WTC11 (cell line): ENCODE results near the gene HOXC11. TPM values are rescaled to one million over a fixed set of nuclear protein-coding genes. Genes with fewer than 3 reads are reported as not detected.

Experiments
- ATAC-seq: fragments of 200-7000 bp; cut with Tn5 transposase; 2 replicates; pipeline ENCODE4 v1.10.0; 2021; ENCODE audit warnings: mild to moderate bottlenecking, moderate library complexity
- CTCF ChIA-PET: fragments of 300-600 bp; sonication (Branson Sonifier 250); formaldehyde crosslinking; loops from one replicate; lab custom pipeline; 2021; ENCODE audit warnings: antibody characterized with exemption; lab: Charles Lee
- POLR2A ChIA-PET: fragments of 350-600 bp; sonication (Branson Sonifier 250); formaldehyde crosslinking; loops from one replicate; lab custom pipeline; 2021; ENCODE audit warnings: antibody characterized with exemption; lab: Charles Lee
- DNase-seq: peaks from one replicate; pipeline ENCODE4 v3.0.0; 2021; ENCODE audit warnings: low spot score
- H3K27ac Mint-ChIP-seq: 2 replicates; pipeline ENCODE4 v1.8.0; 2021; ENCODE audit warnings: mixed read lengths
- H3K27me3 Mint-ChIP-seq: 2 replicates; pipeline ENCODE4 v1.8.0; 2021; ENCODE audit warnings: low read depth, mild to moderate bottlenecking, moderate library complexity, mixed read lengths
- H3K36me3 Mint-ChIP-seq: 2 replicates; pipeline ENCODE4 v1.8.0; 2021; ENCODE audit warnings: mixed read lengths
- H3K4me1 Mint-ChIP-seq: 2 replicates; pipeline ENCODE4 v1.8.0; 2022; ENCODE audit warnings: mixed read lengths
- H3K4me3 Mint-ChIP-seq: 2 replicates; pipeline ENCODE4 v1.8.0; 2021; ENCODE audit warnings: mild to moderate bottlenecking, moderate library complexity, mixed read lengths
- H3K9me3 Mint-ChIP-seq: 2 replicates; pipeline ENCODE4 v1.8.0; 2021; ENCODE audit warnings: mixed read lengths
- CREM ChIP-seq: sonication (generic); formaldehyde crosslinking; IDR thresholded peaks from 2 replicates; pipeline ENCODE4 v1.8.1; 2022; ENCODE audit warnings: mild to moderate bottlenecking, missing genetic modification reagents, moderate library complexity
- FOXP1 ChIP-seq: sonication (generic); formaldehyde crosslinking; IDR thresholded peaks from 2 replicates; pipeline ENCODE4 v1.8.0; 2022; ENCODE audit warnings: missing genetic modification reagents, mild to moderate bottlenecking, moderate library complexity, borderline replicate concordance
- GABPB1 ChIP-seq: sonication (generic); formaldehyde crosslinking; IDR thresholded peaks from 2 replicates; pipeline ENCODE4 v1.8.1; 2023; ENCODE audit warnings: mild to moderate bottlenecking, missing genetic modification reagents
- HMGA2 ChIP-seq: fragments of 250-450 bp; sonication (Bioruptor Pico); IDR thresholded peaks from 2 replicates; pipeline ENCODE4 v1.4.0; 2021; ENCODE audit warnings: mild to moderate bottlenecking, moderate library complexity
- TEAD1 ChIP-seq: sonication (generic); formaldehyde crosslinking; IDR thresholded peaks from 2 replicates; pipeline ENCODE4 v1.8.0; 2022; ENCODE audit warnings: mild to moderate bottlenecking, missing genetic modification reagents
- TEAD4 ChIP-seq: sonication (generic); formaldehyde crosslinking; IDR thresholded peaks from 2 replicates; pipeline ENCODE4 v1.8.0; 2022; ENCODE audit warnings: mild to moderate bottlenecking, missing genetic modification reagents
- ZNF263 ChIP-seq: sonication (generic); formaldehyde crosslinking; IDR thresholded peaks from 2 replicates; pipeline ENCODE4 v1.8.1; 2022; ENCODE audit warnings: low read depth, mild to moderate bottlenecking, moderate library complexity, missing genetic modification reagents
- ZNF671 ChIP-seq: fragments of 250-450 bp; sonication (Bioruptor Pico); IDR thresholded peaks from 2 replicates; pipeline ENCODE4 v1.8.0; 2021; ENCODE audit warnings: mild to moderate bottlenecking
- total RNA-seq: library from RNA; stranded (reverse); gene quantifications from 3 replicates; pipeline ENCODE4 v1.2.3, GENCODE V29; 2021
- TF ChIP-seq, protein P1 (sequence below): fragments of 250-450 bp; sonication (Bioruptor Pico); IDR thresholded peaks from 2 replicates; pipeline ENCODE4 v1.8.0; 2021; ENCODE audit warnings: mild to moderate bottlenecking
- TF ChIP-seq, protein P2 (sequence below): sonication (generic); formaldehyde crosslinking; conservative IDR thresholded peaks from 2 replicates; pipeline ENCODE4 v1.8.1; 2023; ENCODE audit warnings: mild to moderate bottlenecking, low read depth, missing genetic modification reagents, moderate library complexity
- TF ChIP-seq, protein P3 (sequence below): fragments of 250-450 bp; sonication (Bioruptor Pico); IDR thresholded peaks from 2 replicates; pipeline ENCODE4 v1.9.0; 2021; ENCODE audit warnings: mild to moderate bottlenecking, borderline replicate concordance
- TF ChIP-seq, protein P4 (sequence below): sonication (generic); formaldehyde crosslinking; IDR thresholded peaks from 2 replicates; pipeline ENCODE4 v1.8.1; 2022; ENCODE audit warnings: low read depth, missing genetic modification reagents, borderline replicate concordance
- TF ChIP-seq, protein P5 (sequence below): sonication (generic); formaldehyde crosslinking; IDR thresholded peaks from 2 replicates; pipeline ENCODE4 v1.8.1; 2023; ENCODE audit warnings: mild to moderate bottlenecking, missing genetic modification reagents, moderate library complexity
- TF ChIP-seq, protein P6 (sequence below): fragments of 250-450 bp; sonication (Bioruptor Pico); IDR thresholded peaks from 2 replicates; pipeline ENCODE4 v1.9.0; 2021; ENCODE audit warnings: moderate library complexity, mild to moderate bottlenecking, inconsistent platforms, borderline replicate concordance
- TF ChIP-seq, protein P7 (sequence below): fragments of 250-450 bp; sonication (Bioruptor Pico); IDR thresholded peaks from 2 replicates; pipeline ENCODE4 v1.9.0; 2021; ENCODE audit warnings: mild to moderate bottlenecking
- TF ChIP-seq, protein P8 (sequence below): sonication (generic); formaldehyde crosslinking; IDR thresholded peaks from 2 replicates; pipeline ENCODE4 v1.8.0; 2023; ENCODE audit warnings: mild to moderate bottlenecking, missing genetic modification reagents
- TF ChIP-seq, protein P9 (sequence below): sonication (generic); formaldehyde crosslinking; IDR thresholded peaks from 2 replicates; pipeline ENCODE4 v1.8.1; 2022; ENCODE audit warnings: missing genetic modification reagents, borderline replicate concordance
- TF ChIP-seq, protein P10 (sequence below): sonication (generic); formaldehyde crosslinking; IDR thresholded peaks from 2 replicates; pipeline ENCODE4 v1.8.1; 2022; ENCODE audit warnings: mild to moderate bottlenecking, moderate library complexity, missing genetic modification reagents

Gene HOXC11
- total RNA-seq, 1 experiment from 2014 or later: not detected

DNA sequence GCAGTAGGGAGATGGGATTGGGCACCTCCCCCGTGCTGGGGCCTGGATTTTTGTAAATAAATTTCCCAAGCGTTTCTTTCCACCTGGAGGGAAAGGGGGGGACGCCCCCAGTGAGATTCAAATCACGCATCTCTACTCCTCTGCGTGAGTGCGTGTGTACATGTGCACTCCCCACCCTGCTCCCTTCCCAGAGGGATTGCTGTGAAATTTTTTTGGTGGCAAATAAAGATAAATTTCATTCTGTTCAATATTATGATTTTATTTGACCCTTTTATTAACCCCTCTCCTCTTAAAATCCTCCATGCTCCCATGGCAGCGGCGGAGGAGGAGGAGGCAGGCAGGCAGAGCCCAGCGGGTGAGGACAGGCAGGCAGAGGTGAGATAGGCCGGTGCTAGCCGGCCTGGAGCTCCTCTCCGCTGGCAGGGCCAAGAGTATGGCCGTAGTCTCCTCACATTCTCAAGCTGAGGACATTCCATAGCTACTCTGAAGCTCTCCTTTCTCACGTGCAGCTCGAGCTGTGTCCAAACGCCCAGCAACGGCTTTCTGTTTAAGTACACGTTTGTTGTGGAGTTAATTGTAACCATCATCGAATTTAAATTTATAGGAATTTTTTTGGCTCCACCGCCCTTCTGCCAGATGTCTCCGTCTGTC lies 3.4 kb downstream of the HOXC11 start:
- TF ChIP-seq, protein P1, sequence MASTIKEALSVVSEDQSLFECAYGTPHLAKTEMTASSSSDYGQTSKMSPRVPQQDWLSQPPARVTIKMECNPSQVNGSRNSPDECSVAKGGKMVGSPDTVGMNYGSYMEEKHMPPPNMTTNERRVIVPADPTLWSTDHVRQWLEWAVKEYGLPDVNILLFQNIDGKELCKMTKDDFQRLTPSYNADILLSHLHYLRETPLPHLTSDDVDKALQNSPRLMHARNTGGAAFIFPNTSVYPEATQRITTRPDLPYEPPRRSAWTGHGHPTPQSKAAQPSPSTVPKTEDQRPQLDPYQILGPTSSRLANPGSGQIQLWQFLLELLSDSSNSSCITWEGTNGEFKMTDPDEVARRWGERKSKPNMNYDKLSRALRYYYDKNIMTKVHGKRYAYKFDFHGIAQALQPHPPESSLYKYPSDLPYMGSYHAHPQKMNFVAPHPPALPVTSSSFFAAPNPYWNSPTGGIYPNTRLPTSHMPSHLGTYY (CRISPR knock-in tag): no peak
- TF ChIP-seq, protein P2, sequence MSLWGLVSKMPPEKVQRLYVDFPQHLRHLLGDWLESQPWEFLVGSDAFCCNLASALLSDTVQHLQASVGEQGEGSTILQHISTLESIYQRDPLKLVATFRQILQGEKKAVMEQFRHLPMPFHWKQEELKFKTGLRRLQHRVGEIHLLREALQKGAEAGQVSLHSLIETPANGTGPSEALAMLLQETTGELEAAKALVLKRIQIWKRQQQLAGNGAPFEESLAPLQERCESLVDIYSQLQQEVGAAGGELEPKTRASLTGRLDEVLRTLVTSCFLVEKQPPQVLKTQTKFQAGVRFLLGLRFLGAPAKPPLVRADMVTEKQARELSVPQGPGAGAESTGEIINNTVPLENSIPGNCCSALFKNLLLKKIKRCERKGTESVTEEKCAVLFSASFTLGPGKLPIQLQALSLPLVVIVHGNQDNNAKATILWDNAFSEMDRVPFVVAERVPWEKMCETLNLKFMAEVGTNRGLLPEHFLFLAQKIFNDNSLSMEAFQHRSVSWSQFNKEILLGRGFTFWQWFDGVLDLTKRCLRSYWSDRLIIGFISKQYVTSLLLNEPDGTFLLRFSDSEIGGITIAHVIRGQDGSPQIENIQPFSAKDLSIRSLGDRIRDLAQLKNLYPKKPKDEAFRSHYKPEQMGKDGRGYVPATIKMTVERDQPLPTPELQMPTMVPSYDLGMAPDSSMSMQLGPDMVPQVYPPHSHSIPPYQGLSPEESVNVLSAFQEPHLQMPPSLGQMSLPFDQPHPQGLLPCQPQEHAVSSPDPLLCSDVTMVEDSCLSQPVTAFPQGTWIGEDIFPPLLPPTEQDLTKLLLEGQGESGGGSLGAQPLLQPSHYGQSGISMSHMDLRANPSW: no peak
- TF ChIP-seq, protein P3, sequence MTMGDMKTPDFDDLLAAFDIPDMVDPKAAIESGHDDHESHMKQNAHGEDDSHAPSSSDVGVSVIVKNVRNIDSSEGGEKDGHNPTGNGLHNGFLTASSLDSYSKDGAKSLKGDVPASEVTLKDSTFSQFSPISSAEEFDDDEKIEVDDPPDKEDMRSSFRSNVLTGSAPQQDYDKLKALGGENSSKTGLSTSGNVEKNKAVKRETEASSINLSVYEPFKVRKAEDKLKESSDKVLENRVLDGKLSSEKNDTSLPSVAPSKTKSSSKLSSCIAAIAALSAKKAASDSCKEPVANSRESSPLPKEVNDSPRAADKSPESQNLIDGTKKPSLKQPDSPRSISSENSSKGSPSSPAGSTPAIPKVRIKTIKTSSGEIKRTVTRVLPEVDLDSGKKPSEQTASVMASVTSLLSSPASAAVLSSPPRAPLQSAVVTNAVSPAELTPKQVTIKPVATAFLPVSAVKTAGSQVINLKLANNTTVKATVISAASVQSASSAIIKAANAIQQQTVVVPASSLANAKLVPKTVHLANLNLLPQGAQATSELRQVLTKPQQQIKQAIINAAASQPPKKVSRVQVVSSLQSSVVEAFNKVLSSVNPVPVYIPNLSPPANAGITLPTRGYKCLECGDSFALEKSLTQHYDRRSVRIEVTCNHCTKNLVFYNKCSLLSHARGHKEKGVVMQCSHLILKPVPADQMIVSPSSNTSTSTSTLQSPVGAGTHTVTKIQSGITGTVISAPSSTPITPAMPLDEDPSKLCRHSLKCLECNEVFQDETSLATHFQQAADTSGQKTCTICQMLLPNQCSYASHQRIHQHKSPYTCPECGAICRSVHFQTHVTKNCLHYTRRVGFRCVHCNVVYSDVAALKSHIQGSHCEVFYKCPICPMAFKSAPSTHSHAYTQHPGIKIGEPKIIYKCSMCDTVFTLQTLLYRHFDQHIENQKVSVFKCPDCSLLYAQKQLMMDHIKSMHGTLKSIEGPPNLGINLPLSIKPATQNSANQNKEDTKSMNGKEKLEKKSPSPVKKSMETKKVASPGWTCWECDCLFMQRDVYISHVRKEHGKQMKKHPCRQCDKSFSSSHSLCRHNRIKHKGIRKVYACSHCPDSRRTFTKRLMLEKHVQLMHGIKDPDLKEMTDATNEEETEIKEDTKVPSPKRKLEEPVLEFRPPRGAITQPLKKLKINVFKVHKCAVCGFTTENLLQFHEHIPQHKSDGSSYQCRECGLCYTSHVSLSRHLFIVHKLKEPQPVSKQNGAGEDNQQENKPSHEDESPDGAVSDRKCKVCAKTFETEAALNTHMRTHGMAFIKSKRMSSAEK: no peak
- TF ChIP-seq, protein P4, sequence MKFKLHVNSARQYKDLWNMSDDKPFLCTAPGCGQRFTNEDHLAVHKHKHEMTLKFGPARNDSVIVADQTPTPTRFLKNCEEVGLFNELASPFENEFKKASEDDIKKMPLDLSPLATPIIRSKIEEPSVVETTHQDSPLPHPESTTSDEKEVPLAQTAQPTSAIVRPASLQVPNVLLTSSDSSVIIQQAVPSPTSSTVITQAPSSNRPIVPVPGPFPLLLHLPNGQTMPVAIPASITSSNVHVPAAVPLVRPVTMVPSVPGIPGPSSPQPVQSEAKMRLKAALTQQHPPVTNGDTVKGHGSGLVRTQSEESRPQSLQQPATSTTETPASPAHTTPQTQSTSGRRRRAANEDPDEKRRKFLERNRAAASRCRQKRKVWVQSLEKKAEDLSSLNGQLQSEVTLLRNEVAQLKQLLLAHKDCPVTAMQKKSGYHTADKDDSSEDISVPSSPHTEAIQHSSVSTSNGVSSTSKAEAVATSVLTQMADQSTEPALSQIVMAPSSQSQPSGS (CRISPR knock-in tag): no peak
- TF ChIP-seq, protein P5, sequence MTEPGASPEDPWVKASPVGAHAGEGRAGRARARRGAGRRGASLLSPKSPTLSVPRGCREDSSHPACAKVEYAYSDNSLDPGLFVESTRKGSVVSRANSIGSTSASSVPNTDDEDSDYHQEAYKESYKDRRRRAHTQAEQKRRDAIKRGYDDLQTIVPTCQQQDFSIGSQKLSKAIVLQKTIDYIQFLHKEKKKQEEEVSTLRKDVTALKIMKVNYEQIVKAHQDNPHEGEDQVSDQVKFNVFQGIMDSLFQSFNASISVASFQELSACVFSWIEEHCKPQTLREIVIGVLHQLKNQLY (CRISPR knock-in tag): no peak
- TF ChIP-seq TEAD1 (no peak), ZNF671 (no peak), CREM (CRISPR knock-in tag) (no peak), GABPB1 (CRISPR knock-in tag) (no peak), HMGA2 (CRISPR knock-in tag) (no peak), ZNF263 (no peak), TEAD4 (CRISPR knock-in tag) (no peak), FOXP1 (CRISPR knock-in tag) (no peak)
- TF ChIP-seq, protein P6, sequence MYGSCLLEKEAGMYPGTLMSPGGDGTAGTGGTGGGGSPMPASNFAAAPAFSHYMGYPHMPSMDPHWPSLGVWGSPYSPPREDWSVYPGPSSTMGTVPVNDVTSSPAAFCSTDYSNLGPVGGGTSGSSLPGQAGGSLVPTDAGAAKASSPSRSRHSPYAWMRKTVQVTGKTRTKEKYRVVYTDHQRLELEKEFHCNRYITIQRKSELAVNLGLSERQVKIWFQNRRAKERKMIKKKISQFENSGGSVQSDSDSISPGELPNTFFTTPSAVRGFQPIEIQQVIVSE (CRISPR knock-in tag): no peak
- TF ChIP-seq, protein P7, sequence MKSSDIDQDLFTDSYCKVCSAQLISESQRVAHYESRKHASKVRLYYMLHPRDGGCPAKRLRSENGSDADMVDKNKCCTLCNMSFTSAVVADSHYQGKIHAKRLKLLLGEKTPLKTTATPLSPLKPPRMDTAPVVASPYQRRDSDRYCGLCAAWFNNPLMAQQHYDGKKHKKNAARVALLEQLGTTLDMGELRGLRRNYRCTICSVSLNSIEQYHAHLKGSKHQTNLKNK: no peak
- TF ChIP-seq, protein P8, sequence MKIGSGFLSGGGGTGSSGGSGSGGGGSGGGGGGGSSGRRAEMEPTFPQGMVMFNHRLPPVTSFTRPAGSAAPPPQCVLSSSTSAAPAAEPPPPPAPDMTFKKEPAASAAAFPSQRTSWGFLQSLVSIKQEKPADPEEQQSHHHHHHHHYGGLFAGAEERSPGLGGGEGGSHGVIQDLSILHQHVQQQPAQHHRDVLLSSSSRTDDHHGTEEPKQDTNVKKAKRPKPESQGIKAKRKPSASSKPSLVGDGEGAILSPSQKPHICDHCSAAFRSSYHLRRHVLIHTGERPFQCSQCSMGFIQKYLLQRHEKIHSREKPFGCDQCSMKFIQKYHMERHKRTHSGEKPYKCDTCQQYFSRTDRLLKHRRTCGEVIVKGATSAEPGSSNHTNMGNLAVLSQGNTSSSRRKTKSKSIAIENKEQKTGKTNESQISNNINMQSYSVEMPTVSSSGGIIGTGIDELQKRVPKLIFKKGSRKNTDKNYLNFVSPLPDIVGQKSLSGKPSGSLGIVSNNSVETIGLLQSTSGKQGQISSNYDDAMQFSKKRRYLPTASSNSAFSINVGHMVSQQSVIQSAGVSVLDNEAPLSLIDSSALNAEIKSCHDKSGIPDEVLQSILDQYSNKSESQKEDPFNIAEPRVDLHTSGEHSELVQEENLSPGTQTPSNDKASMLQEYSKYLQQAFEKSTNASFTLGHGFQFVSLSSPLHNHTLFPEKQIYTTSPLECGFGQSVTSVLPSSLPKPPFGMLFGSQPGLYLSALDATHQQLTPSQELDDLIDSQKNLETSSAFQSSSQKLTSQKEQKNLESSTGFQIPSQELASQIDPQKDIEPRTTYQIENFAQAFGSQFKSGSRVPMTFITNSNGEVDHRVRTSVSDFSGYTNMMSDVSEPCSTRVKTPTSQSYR (CRISPR knock-in tag): no peak
- TF ChIP-seq, protein P9, sequence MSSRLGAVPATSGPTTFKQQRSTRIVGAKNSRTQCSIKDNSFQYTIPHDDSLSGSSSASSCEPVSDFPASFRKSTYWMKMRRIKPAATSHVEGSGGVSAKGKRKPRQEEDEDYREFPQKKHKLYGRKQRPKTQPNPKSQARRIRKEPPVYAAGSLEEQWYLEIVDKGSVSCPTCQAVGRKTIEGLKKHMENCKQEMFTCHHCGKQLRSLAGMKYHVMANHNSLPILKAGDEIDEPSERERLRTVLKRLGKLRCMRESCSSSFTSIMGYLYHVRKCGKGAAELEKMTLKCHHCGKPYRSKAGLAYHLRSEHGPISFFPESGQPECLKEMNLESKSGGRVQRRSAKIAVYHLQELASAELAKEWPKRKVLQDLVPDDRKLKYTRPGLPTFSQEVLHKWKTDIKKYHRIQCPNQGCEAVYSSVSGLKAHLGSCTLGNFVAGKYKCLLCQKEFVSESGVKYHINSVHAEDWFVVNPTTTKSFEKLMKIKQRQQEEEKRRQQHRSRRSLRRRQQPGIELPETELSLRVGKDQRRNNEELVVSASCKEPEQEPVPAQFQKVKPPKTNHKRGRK (CRISPR knock-in tag): no peak
- TF ChIP-seq, protein P10, sequence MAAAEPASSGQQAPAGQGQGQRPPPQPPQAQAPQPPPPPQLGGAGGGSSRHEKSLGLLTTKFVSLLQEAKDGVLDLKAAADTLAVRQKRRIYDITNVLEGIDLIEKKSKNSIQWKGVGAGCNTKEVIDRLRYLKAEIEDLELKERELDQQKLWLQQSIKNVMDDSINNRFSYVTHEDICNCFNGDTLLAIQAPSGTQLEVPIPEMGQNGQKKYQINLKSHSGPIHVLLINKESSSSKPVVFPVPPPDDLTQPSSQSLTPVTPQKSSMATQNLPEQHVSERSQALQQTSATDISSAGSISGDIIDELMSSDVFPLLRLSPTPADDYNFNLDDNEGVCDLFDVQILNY: no peak
- DNase-seq: no peak
- peaks cover 100% of the 10 kb centered on the region for H3K27me3 Mint-ChIP-seq
- no peaks in the 10 kb centered on the region for H3K9me3 Mint-ChIP-seq
- H3K27ac Mint-ChIP-seq: no peak overlapping the region
- H3K36me3 Mint-ChIP-seq: no peaks in the 10 kb centered on the region
- peaks cover 23% of the 10 kb centered on the region for H3K4me1 Mint-ChIP-seq
- ChIA-PET CTCF (interaction anchor here (0.9 to 1.3 kb wide), 5 partner anchors 9 to 225 kb away, joined by 3 to 11 read pairs (median 4); partner anchors contain the start of gene HOXC10), POLR2A (no interaction called here)
- H3K4me3 Mint-ChIP-seq: no peak overlapping the region
- ATAC-seq: peak; percentile 25
